H1 (cell line): ENCODE data around the gene SPTLC3. TPM values are rescaled to one million over a fixed set of nuclear protein-coding genes. Genes with fewer than 3 reads are reported as not detected.
A peak's percentile ranks its signal among the peaks of the same experiment; 100 is the strongest.

Experiments
- CTCF ChIA-PET: fragments of 300-600 bp; sonication (Branson Sonifier 250); formaldehyde crosslinking; loops from one replicate; lab custom pipeline; 2021; ENCODE audit not compliant: partially characterized antibody; lab: Charles Lee
- POLR2A ChIA-PET: fragments of 300-600 bp; sonication (Branson Sonifier 250); formaldehyde crosslinking; loops from one replicate; lab custom pipeline; 2021; ENCODE audit warnings: inconsistent platforms; ENCODE audit not compliant: partially characterized antibody; lab: Charles Lee
- DNase-seq, 2 experiments: peaks; one replicate each; pipeline versions ENCODE4 v3.0.0 to v3.0.0-alpha.2; 2010 to 2022; ENCODE audit warnings: low spot score in 2 of 2, low read depth in 1 of 2, mixed read lengths in 1 of 2
- FAIRE-seq: peaks from 2 replicates; lab custom pipeline; 2011; peaks lifted over from hg19 to GRCh38; lab: Jason Lieb, UNC
- H2AFZ ChIP-seq: 2 replicates; pipeline ENCODE4 v1.8.1; 2012; ENCODE audit warnings: low read length, inconsistent platforms
- H2AK5ac ChIP-seq: 2 replicates; pipeline ENCODE4 v1.6.1; 2013; ENCODE audit warnings: low read depth, low read length
- H2BK120ac ChIP-seq: replicated peaks from 2 replicates; pipeline ENCODE3; 2013; ENCODE audit warnings: low read depth, low read length, inconsistent platforms
- H2BK12ac ChIP-seq: 2 replicates; pipeline ENCODE4 v1.6.1; 2013; ENCODE audit warnings: low read depth, low read length
- H2BK15ac ChIP-seq: 2 replicates; pipeline ENCODE4 v1.6.1; 2013; ENCODE audit warnings: low read length
- H2BK20ac ChIP-seq: 2 replicates; pipeline ENCODE4 v1.6.1; 2013; ENCODE audit warnings: low read length
- H2BK5ac ChIP-seq: 2 replicates; pipeline ENCODE4 v1.6.1; 2013; ENCODE audit warnings: low read depth, low read length
- H3K14ac ChIP-seq: 2 replicates; pipeline ENCODE4 v1.6.1; 2013; ENCODE audit warnings: inconsistent platforms; ENCODE audit not compliant: insufficient read length
- H3K18ac ChIP-seq: 2 replicates; pipeline ENCODE4 v1.6.1; 2013; ENCODE audit warnings: low read length; ENCODE audit errors: extremely low read depth
- H3K23ac ChIP-seq: 2 replicates; pipeline ENCODE4 v1.6.1; 2013; ENCODE audit warnings: inconsistent platforms; ENCODE audit not compliant: insufficient read length
- H3K23me2 ChIP-seq: 2 replicates; pipeline ENCODE4 v1.6.1; 2013; ENCODE audit warnings: low read depth, low read length
- H3K27ac ChIP-seq: 2 replicates; pipeline ENCODE4 v1.6.1; 2011; ENCODE audit warnings: low read depth, low read length, inconsistent platforms
- H3K27me3 ChIP-seq, 4 experiments: replicated peaks in 1 of 4; 1 replicate in 1 of 4; 2 replicates in 3 of 4; pipeline versions ENCODE4 v1.6.1 to v1.8.1; 2011 to 2013; ENCODE audit warnings: low read length in 3 of 4, mild to moderate bottlenecking in 3 of 4, inconsistent platforms in 2 of 4, mixed read lengths in 2 of 4, moderate library complexity in 1 of 4; ENCODE audit not compliant: control insufficient read depth in 3 of 4, insufficient read depth in 3 of 4; ENCODE audit errors: extremely low read depth in 1 of 4
- H3K36me3 ChIP-seq, 4 experiments: 2 replicates each; pipeline versions ENCODE4 v1.6.1 to v1.8.1; 2011 to 2013; ENCODE audit warnings: mild to moderate bottlenecking in 4 of 4, low read length in 3 of 4, moderate library complexity in 2 of 4, control low read depth in 1 of 4, inconsistent platforms in 1 of 4; ENCODE audit not compliant: insufficient read depth in 4 of 4, control insufficient read depth in 2 of 4
- H3K4ac ChIP-seq: replicated peaks from 2 replicates; pipeline ENCODE3; 2013; ENCODE audit warnings: low read length, low read depth, mixed read lengths, inconsistent platforms; ENCODE audit not compliant: insufficient read length
- H3K4me1 ChIP-seq, 4 experiments: replicated peaks in 1 of 4; 1 replicate in 1 of 4; 2 replicates in 3 of 4; pipeline versions ENCODE4 v1.6.1 to v1.8.1; 2011 to 2013; ENCODE audit warnings: low read length in 3 of 4, inconsistent platforms in 2 of 4, mixed read lengths in 1 of 4; ENCODE audit not compliant: insufficient read depth in 4 of 4, control insufficient read depth in 3 of 4
- H3K4me2 ChIP-seq, 2 experiments: 2 replicates each; pipeline versions ENCODE4 v1.6.1 to v1.8.1; 2011 to 2013; ENCODE audit warnings: low read depth in 2 of 2, low read length in 2 of 2, control low read depth in 1 of 2, inconsistent platforms in 1 of 2, mild to moderate bottlenecking in 1 of 2; ENCODE audit not compliant: insufficient read depth in 1 of 2
- H3K4me3 ChIP-seq, 4 experiments: fragments of 200-600, 300-600 bp in 1 of 4; sonication (generic), shearing (Covaris generic), sonication (Bioruptor Twin) in 1 of 4; 2 replicates each; pipeline versions ENCODE4 v1.5.1 to v1.8.1; 2011 to 2016; ENCODE audit warnings: low read length in 4 of 4, low read depth in 3 of 4, control low read depth in 2 of 4, inconsistent platforms in 2 of 4, mild to moderate bottlenecking in 2 of 4, mixed read lengths in 1 of 4, moderate library complexity in 1 of 4; ENCODE audit not compliant: insufficient read depth in 2 of 4; ENCODE audit errors: extremely low read depth in 1 of 4
- H3K56ac ChIP-seq: replicated peaks from 2 replicates; pipeline ENCODE3; 2013; ENCODE audit warnings: low read depth, mild to moderate bottlenecking, mixed read lengths, low read length, inconsistent platforms; ENCODE audit not compliant: insufficient read length
- H3K79me1 ChIP-seq: 2 replicates; pipeline ENCODE4 v1.6.1; 2013; ENCODE audit warnings: low read depth, low read length, control low read depth
- H3K79me2 ChIP-seq, 2 experiments: 2 replicates each; pipeline versions ENCODE4 v1.6.1 to v1.8.1; 2012 to 2013; ENCODE audit warnings: low read length in 2 of 2, mild to moderate bottlenecking in 2 of 2, inconsistent platforms in 1 of 2; ENCODE audit not compliant: insufficient read depth in 2 of 2, control insufficient read depth in 1 of 2
- H3K9ac ChIP-seq, 4 experiments: replicated peaks in 1 of 4; 1 replicate in 1 of 4; 2 replicates in 3 of 4; pipeline versions ENCODE4 v1.6.1 to v1.8.1; 2011 to 2013; ENCODE audit warnings: low read depth in 3 of 4, low read length in 3 of 4, control low read depth in 2 of 4, mild to moderate bottlenecking in 2 of 4, moderate library complexity in 2 of 4, inconsistent platforms in 1 of 4; ENCODE audit errors: extremely low read depth in 1 of 4
- H3K9me3 ChIP-seq, 2 experiments: 2 replicates each; pipeline versions ENCODE4 v1.6.1 to v1.8.1; 2012 to 2013; ENCODE audit warnings: mild to moderate bottlenecking in 2 of 2, moderate library complexity in 2 of 2, control low read depth in 1 of 2, inconsistent platforms in 1 of 2, low read depth in 1 of 2, low read length in 1 of 2, mixed read lengths in 1 of 2; ENCODE audit not compliant: insufficient read depth in 2 of 2
- H4K20me1 ChIP-seq, 2 experiments: replicated peaks in 1 of 2; 2 replicates each; pipeline versions ENCODE3 to v1.8.1; 2011 to 2013; ENCODE audit warnings: inconsistent platforms in 2 of 2, low read length in 2 of 2, mild to moderate bottlenecking in 1 of 2; ENCODE audit not compliant: insufficient read depth in 2 of 2, control insufficient read depth in 1 of 2
- H4K5ac ChIP-seq: 2 replicates; pipeline ENCODE4 v1.6.1; 2013; ENCODE audit warnings: low read length, low read depth, mixed read lengths, inconsistent platforms; ENCODE audit not compliant: insufficient read length
- H4K8ac ChIP-seq: 2 replicates; pipeline ENCODE4 v1.8.0; 2013; ENCODE audit warnings: mild to moderate bottlenecking, moderate library complexity, low read length, inconsistent platforms; ENCODE audit not compliant: insufficient read depth; ENCODE audit errors: extremely low read depth
- H4K91ac ChIP-seq: replicated peaks from 2 replicates; pipeline ENCODE3; 2013; ENCODE audit warnings: low read length, mixed read lengths, inconsistent platforms; ENCODE audit not compliant: insufficient read length
- BCL11A ChIP-seq, 2 experiments: IDR thresholded peaks; one replicate each; pipeline ENCODE4 v1.6.1; 2011; ENCODE audit warnings: low read depth in 2 of 2, low read length in 2 of 2, mild to moderate bottlenecking in 2 of 2
- CBX5 ChIP-seq: fragments of 300-800, 300-1000 bp; sonication (generic); IDR thresholded peaks from 2 replicates; pipeline ENCODE4 v1.7.1; 2016; ENCODE audit warnings: antibody characterized with exemption, low read length, low read depth
- CBX8 ChIP-seq: fragments of 300-800, 300-1000 bp; sonication (generic); IDR thresholded peaks from 2 replicates; pipeline ENCODE4 v1.7.1; 2016; ENCODE audit warnings: low read depth, low read length, borderline replicate concordance
- CEBPB ChIP-seq: IDR thresholded peaks from 2 replicates; pipeline ENCODE4 v1.6.1; 2012; ENCODE audit warnings: low read depth, low read length
- CHD2 ChIP-seq: IDR thresholded peaks from 2 replicates; pipeline ENCODE4 v1.6.1; 2012; ENCODE audit warnings: low read length, improper control_type of control experiment
- GABPA ChIP-seq: IDR thresholded peaks from 2 replicates; pipeline ENCODE4 v1.6.1; 2011; ENCODE audit warnings: mild to moderate bottlenecking, low read length, moderate library complexity, borderline replicate concordance; ENCODE audit not compliant: insufficient read depth
- HDAC2 ChIP-seq, 2 experiments: fragments of 300-600 bp in 1 of 2; sonication (generic) in 1 of 2; IDR thresholded peaks; 2 replicates each; pipeline ENCODE4 v1.6.1; 2011 to 2012; ENCODE audit warnings: low read depth in 2 of 2, low read length in 2 of 2, mild to moderate bottlenecking in 2 of 2, moderate library complexity in 2 of 2, borderline replicate concordance in 1 of 2, inconsistent platforms in 1 of 2
- NRF1 ChIP-seq: IDR thresholded peaks from 2 replicates; pipeline ENCODE4 v1.6.1; 2011; ENCODE audit warnings: mild to moderate bottlenecking, low read depth, low read length, improper control_type of control experiment
- RFX5 ChIP-seq: IDR thresholded peaks from 2 replicates; pipeline ENCODE4 v1.6.1; 2011; ENCODE audit warnings: low read depth, low read length, improper control_type of control experiment, borderline replicate concordance
- RXRA ChIP-seq: IDR thresholded peaks from 2 replicates; pipeline ENCODE4 v1.6.1; 2011; ENCODE audit warnings: low read depth, mild to moderate bottlenecking, low read length, moderate library complexity; ENCODE audit not compliant: insufficient read depth
- SIX5 ChIP-seq: IDR thresholded peaks from 2 replicates; pipeline ENCODE4 v1.6.1; 2011; ENCODE audit warnings: mild to moderate bottlenecking, low read depth, low read length
- WGBS, 2 experiments: shearing (Covaris generic) in 1 of 2; methylation state at CpG; one replicate each; pipeline versions ENCODE4 v1.1.6 to v1.1.7; 2013 to 2015; ENCODE audit warnings: low lambda C conversion rate in 2 of 2, mixed read lengths in 2 of 2, inconsistent platforms in 1 of 2, low coverage in 1 of 2, missing lambda C conversion rate in 1 of 2; ENCODE audit not compliant: insufficient replicate concordance in 2 of 2, insufficient coverage in 1 of 2, insufficient read length in 1 of 2; ENCODE audit errors: extremely low coverage in 1 of 2, missing lambda C conversion rate in 1 of 2; 5-methylcytosine and 5-hydroxymethylcytosine counted together
- polyA plus RNA-seq, 7 experiments: library from polyadenylated mRNA; depleted of rRNA in 3 of 7; stranded (reverse) in 5 of 7; unstranded in 2 of 7; fragments of >200 nt in 5 of 7; fragments of 200-250 nt in 2 of 7; gene quantifications; 1 replicate in 5 of 7; 2 replicates in 1 of 7; 4 replicates in 1 of 7; pipeline versions ENCODE4 v1.2.1 to v1.2.3, GENCODE V29; 2011 to 2013; ENCODE audit warnings: missing spikeins in 2 of 7, mixed read lengths in 2 of 7
- total RNA-seq: library from RNA; stranded (reverse); fragmentation: NEBNext Ultra II Directional; extraction: Animal tissue kit (Norgen Biotek cat#: 25700); gene quantifications from 2 replicates; pipeline ENCODE4 v1.2.1, GENCODE V29; 2021
- TF ChIP-seq, protein P1 (sequence below): IDR thresholded peaks from 2 replicates; pipeline ENCODE4 v1.6.1; 2011; ENCODE audit warnings: low read depth, mild to moderate bottlenecking, low read length; ENCODE audit not compliant: insufficient read depth

The SPTLC3 gene
- total and polyA plus RNA-seq, 2 of the 8 experiments (the other 6 are each of a cell fraction or from before 2014, with no cell fraction given): 0.23 to 0.82 TPM

DNA sequence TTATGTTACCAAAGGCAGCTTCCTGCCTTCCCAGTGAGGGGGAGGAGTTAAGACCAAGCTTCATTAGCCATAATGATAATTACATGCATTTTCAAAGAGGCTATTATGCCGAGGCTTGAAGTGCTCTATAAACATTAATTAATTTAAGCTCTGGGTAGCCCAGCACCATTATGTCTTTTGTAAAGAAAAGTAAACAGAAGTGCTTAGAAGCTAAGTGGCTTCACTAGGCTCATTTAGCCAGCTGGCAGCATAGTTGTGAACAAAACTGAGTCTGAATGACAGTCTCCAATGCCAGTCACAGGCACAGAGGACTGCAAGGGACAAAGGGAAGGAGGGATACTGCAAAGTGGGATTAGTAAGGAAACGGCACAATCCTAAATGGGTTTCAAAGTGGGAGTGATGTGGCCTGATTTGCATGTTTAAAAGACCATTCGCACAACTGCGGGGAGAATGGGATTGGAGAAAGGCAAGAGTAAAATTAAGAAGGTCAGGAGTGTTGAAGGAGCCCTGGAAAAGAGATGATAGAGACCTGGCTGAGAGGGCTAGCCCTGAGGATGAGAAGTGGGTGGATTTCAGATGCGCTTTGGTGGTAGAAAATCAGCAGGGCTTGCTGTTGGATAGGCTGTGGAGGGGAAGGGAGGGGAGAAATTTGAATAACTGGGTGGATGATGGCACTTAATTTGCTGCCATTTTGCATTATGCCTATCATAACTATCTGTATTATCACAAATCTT is 192.2 kb downstream of the SPTLC3 start:
- Histone ChIP-seq H3K9me3 (no peaks in the 10 kb centered on the region), H3K14ac (no peak overlapping the region), H3K23me2 (peaks cover 4% of the 10 kb centered on the region), H4K91ac (no peak overlapping the region), H3K4ac (no peak overlapping the region), H2AFZ (peak overlapping the region; percentile 59; the same call in 1 of the 2 replicates), H3K27ac (no peak overlapping the region), H4K8ac (no peak overlapping the region), H2BK15ac (no peak overlapping the region), H3K4me2 (peak overlapping the region in 1 of 2 experiments; percentile 7; a peak in 1 of 4 replicates), H3K56ac (no peak overlapping the region), H4K5ac (no peak overlapping the region), H3K4me3 (no peak overlapping the region), H3K36me3 (no peaks in the 10 kb centered on the region), H3K18ac (no peak overlapping the region), H4K20me1 (no peaks in the 10 kb centered on the region), H3K23ac (no peak overlapping the region), H2BK20ac (no peak overlapping the region), H3K27me3 (no peaks in the 10 kb centered on the region), H3K79me2 (no peaks in the 10 kb centered on the region), H2BK5ac (no peak overlapping the region), H2BK120ac (no peak overlapping the region), H2BK12ac (no peak overlapping the region), H3K4me1 (peaks cover 2 to 10% (median 4%) of the 10 kb centered on the region in 4 experiments; a peak in 5 of 7 replicates), H3K79me1 (no peaks in the 10 kb centered on the region), H3K9ac (no peak overlapping the region), H2AK5ac (no peak overlapping the region)
- 57% methylated on average over 5 of the region's 5 CpGs; no CpG with 5 or more reads in 1 of the 2 experiments for WGBS, 2 experiments
- ChIA-PET CTCF (interaction anchor here (1.0 kb wide), 1 partner anchor 61 kb away, joined by 3 read pairs; no protein-coding TSS in a partner anchor), POLR2A (interaction anchor here (1.6 kb wide), 1 partner anchor 17 kb away, joined by 3 read pairs; no protein-coding TSS in a partner anchor)
- DNase-seq: no peak
- peak; percentile 19 for FAIRE-seq
- TF ChIP-seq CBX8: no peak
- no peak for TF ChIP-seq RFX5
- no peak for TF ChIP-seq HDAC2 (IDR thresholded peaks at IDR 0.05; ENCODE audit: borderline replicate concordance in 1 of 2, low read depth in 2 of 2, low read length in 2 of 2)
- TF ChIP-seq CHD2: no peak
- TF ChIP-seq SIX5: no peak
- TF ChIP-seq BCL11A (IDR thresholded peaks at IDR 0.05; ENCODE audit: low read depth in 2 of 2, low read length in 2 of 2): no peak
- no peak for TF ChIP-seq NRF1
- TF ChIP-seq GABPA: no peak
- TF ChIP-seq RXRA: no peak
- no peak for TF ChIP-seq CEBPB
- TF ChIP-seq, protein P1, sequence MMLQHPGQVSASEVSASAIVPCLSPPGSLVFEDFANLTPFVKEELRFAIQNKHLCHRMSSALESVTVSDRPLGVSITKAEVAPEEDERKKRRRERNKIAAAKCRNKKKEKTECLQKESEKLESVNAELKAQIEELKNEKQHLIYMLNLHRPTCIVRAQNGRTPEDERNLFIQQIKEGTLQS: no peak
- TF ChIP-seq CBX5: no peak
